Sigmoid colon (tissue), 4 donors: ENCODE data around the gene C2CD4A.

ENCODE experiments used
- POLR2A ChIP-seq, 2 donors: fragments of 450-650 bp; IDR thresholded peaks; one replicate each; pipeline ENCODE4 v1.6.1; 2016; ENCODE audit warnings: antibody characterized with exemption in 2 of 2, mild to moderate bottlenecking in 2 of 2, moderate library complexity in 2 of 2
- POLR2AphosphoS5 ChIP-seq, 4 donors: sonication (generic); formaldehyde crosslinking; IDR thresholded peaks; one replicate each; pipeline ENCODE4 v1.6.1; 2017; ENCODE audit warnings: antibody characterized with exemption in 4 of 4
- TF ChIP-seq, protein P1 (sequence below), 4 experiments: fragments of 450-650 bp in 3 of 4; fragments of 200-600 bp in 1 of 4; IDR thresholded peaks; one replicate each; pipeline ENCODE4 v1.5.1; 2016 to 2019; ENCODE audit warnings: antibody characterized with exemption in 4 of 4, mild to moderate bottlenecking in 3 of 4, moderate library complexity in 2 of 4

DNA sequence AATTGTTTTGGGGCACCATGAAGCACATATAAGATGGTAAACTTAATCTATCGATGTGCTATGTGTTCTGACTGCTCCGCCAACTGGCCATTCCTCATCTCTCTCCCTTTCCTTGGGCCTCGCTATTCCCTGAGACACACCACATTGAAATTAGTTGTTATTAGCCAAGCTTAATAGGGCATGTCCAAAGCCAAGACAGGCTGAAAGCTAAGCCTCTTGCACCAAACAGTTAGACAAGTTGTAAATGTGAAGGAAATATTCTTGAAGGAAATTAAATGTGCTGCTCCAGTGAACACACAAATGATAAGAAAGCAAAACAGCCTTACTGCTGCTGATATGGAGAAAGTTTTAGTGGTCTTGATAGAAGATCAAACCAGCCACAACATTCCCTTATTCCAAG lies 39.3 kb downstream of the C2CD4A start:
- TF ChIP-seq, protein P1, sequence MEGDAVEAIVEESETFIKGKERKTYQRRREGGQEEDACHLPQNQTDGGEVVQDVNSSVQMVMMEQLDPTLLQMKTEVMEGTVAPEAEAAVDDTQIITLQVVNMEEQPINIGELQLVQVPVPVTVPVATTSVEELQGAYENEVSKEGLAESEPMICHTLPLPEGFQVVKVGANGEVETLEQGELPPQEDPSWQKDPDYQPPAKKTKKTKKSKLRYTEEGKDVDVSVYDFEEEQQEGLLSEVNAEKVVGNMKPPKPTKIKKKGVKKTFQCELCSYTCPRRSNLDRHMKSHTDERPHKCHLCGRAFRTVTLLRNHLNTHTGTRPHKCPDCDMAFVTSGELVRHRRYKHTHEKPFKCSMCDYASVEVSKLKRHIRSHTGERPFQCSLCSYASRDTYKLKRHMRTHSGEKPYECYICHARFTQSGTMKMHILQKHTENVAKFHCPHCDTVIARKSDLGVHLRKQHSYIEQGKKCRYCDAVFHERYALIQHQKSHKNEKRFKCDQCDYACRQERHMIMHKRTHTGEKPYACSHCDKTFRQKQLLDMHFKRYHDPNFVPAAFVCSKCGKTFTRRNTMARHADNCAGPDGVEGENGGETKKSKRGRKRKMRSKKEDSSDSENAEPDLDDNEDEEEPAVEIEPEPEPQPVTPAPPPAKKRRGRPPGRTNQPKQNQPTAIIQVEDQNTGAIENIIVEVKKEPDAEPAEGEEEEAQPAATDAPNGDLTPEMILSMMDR (IDR thresholded peaks at IDR 0.05): no peak
- TF ChIP-seq POLR2AphosphoS5 (IDR thresholded peaks at IDR 0.05) (no peak), POLR2A (IDR thresholded peaks at IDR 0.05) (no peak)
